ENCODE data around the gene ETS1. TPM values are rescaled to one million over a fixed set of nuclear protein-coding genes. Genes with fewer than 3 reads are reported as not detected.

Gene ETS1
- total RNA-seq, 1 experiment from 2014 or later, result 1.1 TPM

- Histone ChIP-seq H3K36me3 (ENCODE audit: control insufficient read depth, insufficient read depth, low read length) (no peaks in the 10 kb centered on the region), H3K9me3 (no peaks in the 10 kb centered on the region), H3K4me3 (ENCODE audit: low read depth, low read length) (no peak overlapping the region), H3K4me1 (peaks cover 9% of the 10 kb centered on the region; the same call in 1 of the 2 replicates), H3K27me3 (replicated peaks; ENCODE audit: control insufficient read depth, insufficient read depth, low read length) (no peaks in the 10 kb centered on the region)
- POLR2A ChIA-PET, result no interaction called here
- H3K36me3 Mint-ChIP-seq (ENCODE audit: insufficient read depth, unreplicated experiment), result no peaks in the 10 kb centered on the region
- DNase-seq, result no peak
- peaks cover 9% of the 10 kb centered on the region for H3K27me3 Mint-ChIP-seq (ENCODE audit: insufficient read depth, unreplicated experiment)
- H3K4me1 Mint-ChIP-seq (ENCODE audit: low read depth, unreplicated experiment), result peaks cover 11% of the 10 kb centered on the region
- TF ChIP-seq, protein P1, sequence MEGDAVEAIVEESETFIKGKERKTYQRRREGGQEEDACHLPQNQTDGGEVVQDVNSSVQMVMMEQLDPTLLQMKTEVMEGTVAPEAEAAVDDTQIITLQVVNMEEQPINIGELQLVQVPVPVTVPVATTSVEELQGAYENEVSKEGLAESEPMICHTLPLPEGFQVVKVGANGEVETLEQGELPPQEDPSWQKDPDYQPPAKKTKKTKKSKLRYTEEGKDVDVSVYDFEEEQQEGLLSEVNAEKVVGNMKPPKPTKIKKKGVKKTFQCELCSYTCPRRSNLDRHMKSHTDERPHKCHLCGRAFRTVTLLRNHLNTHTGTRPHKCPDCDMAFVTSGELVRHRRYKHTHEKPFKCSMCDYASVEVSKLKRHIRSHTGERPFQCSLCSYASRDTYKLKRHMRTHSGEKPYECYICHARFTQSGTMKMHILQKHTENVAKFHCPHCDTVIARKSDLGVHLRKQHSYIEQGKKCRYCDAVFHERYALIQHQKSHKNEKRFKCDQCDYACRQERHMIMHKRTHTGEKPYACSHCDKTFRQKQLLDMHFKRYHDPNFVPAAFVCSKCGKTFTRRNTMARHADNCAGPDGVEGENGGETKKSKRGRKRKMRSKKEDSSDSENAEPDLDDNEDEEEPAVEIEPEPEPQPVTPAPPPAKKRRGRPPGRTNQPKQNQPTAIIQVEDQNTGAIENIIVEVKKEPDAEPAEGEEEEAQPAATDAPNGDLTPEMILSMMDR (IDR thresholded peaks at IDR 0.05; ENCODE audit: insufficient read depth in 1 of 2, low read depth in 1 of 2, low read length in 1 of 2, severe bottlenecking in 1 of 2, unreplicated experiment in 1 of 2), result no peak
- no TSS peak for BruUV-seq (replicated peaks)
- intact Hi-C loops (cut with micrococcal nuclease; ENCODE audit: unreplicated experiment), result no loop called here
- CTCF ChIA-PET, result no interaction called here
- no peaks in the 10 kb centered on the region for H3K9me3 Mint-ChIP-seq (ENCODE audit: unreplicated experiment)
- no peak overlapping the region for H3K4me3 Mint-ChIP-seq (ENCODE audit: unreplicated experiment)
- no peak overlapping the region for H3K27ac Mint-ChIP-seq (ENCODE audit: unreplicated experiment)
These were observed 106.7 kb downstream of the ETS1 start for GRCh38 chr11:128480665-128481064.

- H3K27ac Mint-ChIP-seq (ENCODE audit: unreplicated experiment), result no peak overlapping the region
- H3K36me3 ChIP-seq (ENCODE audit: control insufficient read depth, insufficient read depth, low read length), result no peaks in the 10 kb centered on the region
- H3K27me3 Mint-ChIP-seq (ENCODE audit: insufficient read depth, unreplicated experiment), result peaks cover 9% of the 10 kb centered on the region
- no peak overlapping the region for H3K4me3 Mint-ChIP-seq (ENCODE audit: unreplicated experiment)
- CTCF ChIA-PET, result no interaction called here
- TF ChIP-seq, protein P1 (IDR thresholded peaks at IDR 0.05; ENCODE audit: insufficient read depth in 1 of 2, low read depth in 1 of 2, low read length in 1 of 2, severe bottlenecking in 1 of 2, unreplicated experiment in 1 of 2), result no peak
- H3K4me3 ChIP-seq (ENCODE audit: low read depth, low read length), result no peak overlapping the region
- no peaks in the 10 kb centered on the region for H3K27me3 ChIP-seq (replicated peaks; ENCODE audit: control insufficient read depth, insufficient read depth, low read length)
- no peaks in the 10 kb centered on the region for H3K9me3 Mint-ChIP-seq (ENCODE audit: unreplicated experiment)
- BruUV-seq (replicated peaks), result no TSS peak
- no peak for DNase-seq
- intact Hi-C loops (cut with micrococcal nuclease; ENCODE audit: unreplicated experiment), result no loop called here
- H3K4me1 ChIP-seq, result peaks cover 9% of the 10 kb centered on the region; the same call in 1 of the 2 replicates
- H3K36me3 Mint-ChIP-seq (ENCODE audit: insufficient read depth, unreplicated experiment), result no peaks in the 10 kb centered on the region
- POLR2A ChIA-PET, result no interaction called here
- no peaks in the 10 kb centered on the region for H3K9me3 ChIP-seq
- peaks cover 11% of the 10 kb centered on the region for H3K4me1 Mint-ChIP-seq (ENCODE audit: low read depth, unreplicated experiment)
These were observed 107.3 kb downstream of the ETS1 start for GRCh38 chr11:128480066-128480465.

GRCh38 chr11:128479144-128479543, 108.2 kb downstream of the ETS1 start:
- Mint-ChIP-seq H3K27ac (ENCODE audit: unreplicated experiment) (no peak overlapping the region), H3K4me1 (ENCODE audit: low read depth, unreplicated experiment) (peaks cover 11% of the 10 kb centered on the region), H3K9me3 (ENCODE audit: unreplicated experiment) (no peaks in the 10 kb centered on the region), H3K36me3 (ENCODE audit: insufficient read depth, unreplicated experiment) (no peaks in the 10 kb centered on the region), H3K4me3 (ENCODE audit: unreplicated experiment) (no peak overlapping the region), H3K27me3 (ENCODE audit: insufficient read depth, unreplicated experiment) (peaks cover 8% of the 10 kb centered on the region)
- ChIA-PET POLR2A (no interaction called here), CTCF (no interaction called here)
- Histone ChIP-seq H3K4me3 (ENCODE audit: low read depth, low read length) (no peak overlapping the region), H3K4me1 (peaks cover 9% of the 10 kb centered on the region; the same call in 1 of the 2 replicates), H3K27me3 (replicated peaks; ENCODE audit: control insufficient read depth, insufficient read depth, low read length) (no peaks in the 10 kb centered on the region), H3K9me3 (no peaks in the 10 kb centered on the region), H3K36me3 (ENCODE audit: control insufficient read depth, insufficient read depth, low read length) (no peaks in the 10 kb centered on the region)
- TF ChIP-seq, protein P1 (IDR thresholded peaks at IDR 0.05; ENCODE audit: insufficient read depth in 1 of 2, low read depth in 1 of 2, low read length in 1 of 2, severe bottlenecking in 1 of 2, unreplicated experiment in 1 of 2), result no peak
- intact Hi-C loops (cut with micrococcal nuclease; ENCODE audit: unreplicated experiment), result no loop called here
- no TSS peak for BruUV-seq (replicated peaks)
- no peak for DNase-seq

All from Caco-2 (cell line).